Glutamatergic neuron (in vitro differentiated cells): ENCODE data around the gene CD86. TPM values are rescaled to one million over a fixed set of nuclear protein-coding genes. Genes with fewer than 3 reads are reported as not detected.

ENCODE experiments used
- DNase-seq: peaks from one replicate; pipeline ENCODE4 v3.0.0; 2022
- H3K27ac Mint-ChIP-seq: one replicate; pipeline ENCODE4 v1.8.0; 2020; ENCODE audit warnings: mild to moderate bottlenecking, mixed read lengths, inconsistent platforms; ENCODE audit not compliant: unreplicated experiment
- H3K27me3 Mint-ChIP-seq: one replicate; pipeline ENCODE4 v1.8.0; 2020; ENCODE audit warnings: mild to moderate bottlenecking, moderate library complexity, mixed read lengths, inconsistent platforms; ENCODE audit not compliant: unreplicated experiment
- H3K36me3 Mint-ChIP-seq: one replicate; pipeline ENCODE4 v1.8.0; 2020; ENCODE audit warnings: mild to moderate bottlenecking, mixed read lengths, inconsistent platforms; ENCODE audit not compliant: unreplicated experiment
- H3K4me1 Mint-ChIP-seq: one replicate; pipeline ENCODE4 v1.8.0; 2020; ENCODE audit warnings: mild to moderate bottlenecking, low read depth, mixed read lengths, inconsistent platforms; ENCODE audit not compliant: unreplicated experiment
- H3K4me3 Mint-ChIP-seq: one replicate; pipeline ENCODE4 v1.8.0; 2020; ENCODE audit warnings: mild to moderate bottlenecking, mixed read lengths, inconsistent platforms; ENCODE audit not compliant: unreplicated experiment
- H3K9me3 Mint-ChIP-seq: one replicate; pipeline ENCODE4 v1.8.0; 2020; ENCODE audit warnings: mild to moderate bottlenecking, moderate library complexity, mixed read lengths, inconsistent platforms; ENCODE audit not compliant: unreplicated experiment
- CTCF ChIP-seq: fragments of 200-600 bp; sonication (generic); IDR thresholded peaks from one replicate; pipeline ENCODE4 v1.5.0; 2021; ENCODE audit not compliant: partially characterized antibody, unreplicated experiment
- total RNA-seq: library from RNA; stranded (reverse); fragmentation: NEBNext Ultra II Directional; extraction: Animal tissue kit (Norgen Biotek cat#: 25700); gene quantifications from one replicate; pipeline ENCODE4 v1.2.1, GENCODE V29; 2021; ENCODE audit not compliant: unreplicated experiment

CD86 gene
- total RNA-seq, 1 donor from 2014 or later = not detected

GRCh38 chr3:122167630-122168029 lies 112.5 kb downstream of the CD86 start:
- no peak overlapping the region for H3K27ac Mint-ChIP-seq
- H3K4me3 Mint-ChIP-seq = no peak overlapping the region
- no peak for TF ChIP-seq CTCF
- peaks cover 1% of the 10 kb centered on the region for H3K27me3 Mint-ChIP-seq
- no peaks in the 10 kb centered on the region for H3K4me1 Mint-ChIP-seq
- H3K36me3 Mint-ChIP-seq = peaks cover 13% of the 10 kb centered on the region
- no peak for DNase-seq
- H3K9me3 Mint-ChIP-seq = peaks cover 5% of the 10 kb centered on the region

GRCh38 chr3:122168044-122168443 lies 112.9 kb downstream of the CD86 start:
- Mint-ChIP-seq H3K27ac (no peak overlapping the region), H3K27me3 (peaks cover 1% of the 10 kb centered on the region), H3K4me1 (no peaks in the 10 kb centered on the region), H3K4me3 (no peak overlapping the region), H3K9me3 (peaks cover 7% of the 10 kb centered on the region), H3K36me3 (peaks cover 13% of the 10 kb centered on the region)
- TF ChIP-seq CTCF = no peak
- no peak for DNase-seq

GRCh38 chr3:122169911-122170310 lies 114.7 kb downstream of the CD86 start:
- no peak for TF ChIP-seq CTCF
- Mint-ChIP-seq H3K4me1 (no peaks in the 10 kb centered on the region), H3K27me3 (peaks cover 1% of the 10 kb centered on the region), H3K27ac (no peak overlapping the region), H3K4me3 (no peak overlapping the region), H3K9me3 (peaks cover 7% of the 10 kb centered on the region), H3K36me3 (peaks cover 13% of the 10 kb centered on the region)
- DNase-seq = no peak

Other genes with a start within 250 kb of the CD86 start
- 8.5 TPM for gene IQCB1, start 220.3 kb upstream of the CD86 start, total RNA-seq
- 1.4 TPM for gene EAF2, start 220.2 kb upstream of the CD86 start, total RNA-seq
- gene SLC15A2, start 161.0 kb upstream of the CD86 start, total RNA-seq = 0.64 TPM
- not detected for gene ILDR1, start 33.1 kb upstream of the CD86 start, total RNA-seq
- gene CASR, start 128.3 kb downstream of the CD86 start, total RNA-seq = not detected